Sigmoid colon (tissue), 7 donors: ENCODE measurements around the gene SERPINC1. TPM values are rescaled to one million over a fixed set of nuclear protein-coding genes. Genes with fewer than 3 reads are reported as not detected.

Source experiments
- DNase-seq: peaks from one replicate; pipeline ENCODE4 v3.0.0-alpha.2; 2019
- H3K27ac ChIP-seq, 4 donors: fragments of 200-600 bp; sonication (generic); one replicate each; pipeline ENCODE4 v1.5.1; 2016 to 2019; ENCODE audit warnings: mild to moderate bottlenecking in 1 of 4
- H3K27me3 ChIP-seq, 3 donors: fragments of 200-600 bp; sonication (generic); one replicate each; pipeline ENCODE4 v1.5.1; 2019; ENCODE audit warnings: mild to moderate bottlenecking in 1 of 3
- H3K36me3 ChIP-seq, 4 donors: fragments of 200-600 bp; sonication (generic); one replicate each; pipeline ENCODE4 v1.5.1; 2016 to 2019
- H3K4me1 ChIP-seq, 4 donors: fragments of 200-600 bp; sonication (generic); one replicate each; pipeline ENCODE4 v1.5.1; 2017 to 2019
- H3K4me3 ChIP-seq, 4 donors: fragments of 200-600 bp; sonication (generic); one replicate each; pipeline ENCODE4 v1.5.1; 2017 to 2019; ENCODE audit warnings: mild to moderate bottlenecking in 2 of 4, moderate library complexity in 1 of 4
- H3K9me3 ChIP-seq, 4 donors: fragments of 200-600 bp in 3 of 4; sonication (generic) in 3 of 4; one replicate each; pipeline versions ENCODE4 v1.5.1 to v1.6.1; 2013 to 2019
- EP300 ChIP-seq, 4 donors: sonication (generic); formaldehyde crosslinking; IDR thresholded peaks; one replicate each; pipeline ENCODE4 v1.6.1; 2017; ENCODE audit warnings: antibody characterized with exemption in 4 of 4
- POLR2A ChIP-seq, 2 donors: fragments of 450-650 bp; IDR thresholded peaks; one replicate each; pipeline ENCODE4 v1.6.1; 2016; ENCODE audit warnings: antibody characterized with exemption in 2 of 2, mild to moderate bottlenecking in 2 of 2, moderate library complexity in 2 of 2
- POLR2AphosphoS5 ChIP-seq, 4 donors: sonication (generic); formaldehyde crosslinking; IDR thresholded peaks; one replicate each; pipeline ENCODE4 v1.6.1; 2017; ENCODE audit warnings: antibody characterized with exemption in 4 of 4
- WGBS, 2 donors: extraction: QIAGEN DNeasy Blood & Tissue Kit; methylation state at CpG; one replicate each; pipeline ENCODE4 v1.1.7; 2013; 5-methylcytosine and 5-hydroxymethylcytosine counted together
- intact Hi-C: fragments of 100-400 bp; cut with DNase I; formaldehyde crosslinking; loops from one replicate; pipeline ENCODE4 v1.15.1; 2023
- polyA plus RNA-seq, 3 donors: library from polyadenylated mRNA; stranded (reverse); fragments of 200-250 nt; gene quantifications; one replicate each; pipeline ENCODE4 v1.2.3, GENCODE V29; 2013
- total RNA-seq, 4 donors: library from RNA; depleted of rRNA; stranded (reverse); fragments of >200 nt; gene quantifications; one replicate each; pipeline ENCODE4 v1.1.0, GENCODE V29; 2016
- TF ChIP-seq, protein P1 (sequence below), 4 experiments: fragments of 450-650 bp in 3 of 4; fragments of 200-600 bp in 1 of 4; IDR thresholded peaks; one replicate each; pipeline ENCODE4 v1.5.1; 2016 to 2019; ENCODE audit warnings: antibody characterized with exemption in 4 of 4, mild to moderate bottlenecking in 3 of 4, moderate library complexity in 2 of 4
- donor health status: healthy with polysubstance abuse.
- donor health status: Bipolar disorder and iron deficiency.
- donor health status: healthy.

SERPINC1 gene
- total and polyA plus RNA-seq, 7 donors: 0.10 TPM; not detected in 6

DNA sequence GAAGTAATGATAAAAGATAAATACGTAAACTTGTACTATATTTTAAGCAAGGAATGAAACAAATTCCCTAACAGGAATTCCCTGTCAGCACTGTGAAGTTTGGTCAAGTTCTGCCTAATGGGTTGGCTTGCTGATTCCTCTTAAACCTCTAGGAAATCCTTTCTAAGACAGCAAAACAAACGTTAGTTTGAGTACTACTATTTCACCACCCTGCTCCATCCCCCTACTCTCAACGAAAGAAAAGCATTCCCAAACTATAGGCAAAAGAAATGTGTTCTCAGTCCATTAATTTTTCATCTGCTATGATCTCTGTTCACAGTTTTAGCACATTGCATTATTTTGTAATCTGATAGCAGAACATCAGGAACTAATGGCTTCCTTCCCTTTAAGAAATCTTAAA is 16.1 kb downstream of the SERPINC1 start:
- no peak for DNase-seq
- Histone ChIP-seq H3K9me3 (no peaks in the 10 kb centered on the region), H3K27ac (no peak overlapping the region), H3K27me3 (no peaks in the 10 kb centered on the region), H3K4me1 (no peaks in the 10 kb centered on the region), H3K36me3 (no peaks in the 10 kb centered on the region), H3K4me3 (no peak overlapping the region)
- TF ChIP-seq POLR2A (IDR thresholded peaks at IDR 0.05) (no peak), POLR2AphosphoS5 (IDR thresholded peaks at IDR 0.05) (no peak), EP300 (IDR thresholded peaks at IDR 0.05) (no peak)
- TF ChIP-seq, protein P1, sequence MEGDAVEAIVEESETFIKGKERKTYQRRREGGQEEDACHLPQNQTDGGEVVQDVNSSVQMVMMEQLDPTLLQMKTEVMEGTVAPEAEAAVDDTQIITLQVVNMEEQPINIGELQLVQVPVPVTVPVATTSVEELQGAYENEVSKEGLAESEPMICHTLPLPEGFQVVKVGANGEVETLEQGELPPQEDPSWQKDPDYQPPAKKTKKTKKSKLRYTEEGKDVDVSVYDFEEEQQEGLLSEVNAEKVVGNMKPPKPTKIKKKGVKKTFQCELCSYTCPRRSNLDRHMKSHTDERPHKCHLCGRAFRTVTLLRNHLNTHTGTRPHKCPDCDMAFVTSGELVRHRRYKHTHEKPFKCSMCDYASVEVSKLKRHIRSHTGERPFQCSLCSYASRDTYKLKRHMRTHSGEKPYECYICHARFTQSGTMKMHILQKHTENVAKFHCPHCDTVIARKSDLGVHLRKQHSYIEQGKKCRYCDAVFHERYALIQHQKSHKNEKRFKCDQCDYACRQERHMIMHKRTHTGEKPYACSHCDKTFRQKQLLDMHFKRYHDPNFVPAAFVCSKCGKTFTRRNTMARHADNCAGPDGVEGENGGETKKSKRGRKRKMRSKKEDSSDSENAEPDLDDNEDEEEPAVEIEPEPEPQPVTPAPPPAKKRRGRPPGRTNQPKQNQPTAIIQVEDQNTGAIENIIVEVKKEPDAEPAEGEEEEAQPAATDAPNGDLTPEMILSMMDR (IDR thresholded peaks at IDR 0.05): no peak
- WGBS, 2 donors: 60 to 71% methylated on average over 3 of the region's 3 CpGs
- intact Hi-C loops: no loop called here

DNA sequence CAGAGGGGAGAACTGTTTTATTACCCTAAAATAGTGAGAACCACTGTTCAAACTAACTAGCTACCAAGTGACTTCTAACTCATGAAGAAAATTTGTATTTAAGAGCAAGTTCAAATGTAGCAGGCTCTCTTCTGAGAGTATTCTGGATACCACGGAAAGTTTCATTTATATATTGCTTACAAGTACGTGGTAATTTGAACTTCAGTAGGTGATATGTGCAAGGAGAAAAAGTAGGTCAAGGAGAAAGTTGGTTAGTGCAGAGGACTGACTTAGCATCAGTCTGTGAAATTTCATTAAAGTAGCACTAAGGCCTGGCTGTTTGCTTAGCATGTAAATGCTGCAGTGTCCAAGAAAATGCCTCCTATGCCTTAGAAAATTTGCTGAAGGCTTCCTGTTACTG is 16.7 kb downstream of the SERPINC1 start:
- TF ChIP-seq POLR2AphosphoS5 (IDR thresholded peaks at IDR 0.05) (no peak), EP300 (IDR thresholded peaks at IDR 0.05) (no peak), POLR2A (IDR thresholded peaks at IDR 0.05) (no peak)
- TF ChIP-seq, protein P1 (IDR thresholded peaks at IDR 0.05): no peak
- Histone ChIP-seq H3K4me1 (no peaks in the 10 kb centered on the region), H3K27ac (no peak overlapping the region), H3K36me3 (peaks cover 0 to 4% (median 0%) of the 10 kb centered on the region in 4 donors), H3K27me3 (no peaks in the 10 kb centered on the region), H3K4me3 (no peak overlapping the region), H3K9me3 (no peaks in the 10 kb centered on the region)
- WGBS, 2 donors: 86 to 94% methylated on average over 2 of the region's 2 CpGs
- intact Hi-C loops: no loop called here
- DNase-seq: no peak

DNA sequence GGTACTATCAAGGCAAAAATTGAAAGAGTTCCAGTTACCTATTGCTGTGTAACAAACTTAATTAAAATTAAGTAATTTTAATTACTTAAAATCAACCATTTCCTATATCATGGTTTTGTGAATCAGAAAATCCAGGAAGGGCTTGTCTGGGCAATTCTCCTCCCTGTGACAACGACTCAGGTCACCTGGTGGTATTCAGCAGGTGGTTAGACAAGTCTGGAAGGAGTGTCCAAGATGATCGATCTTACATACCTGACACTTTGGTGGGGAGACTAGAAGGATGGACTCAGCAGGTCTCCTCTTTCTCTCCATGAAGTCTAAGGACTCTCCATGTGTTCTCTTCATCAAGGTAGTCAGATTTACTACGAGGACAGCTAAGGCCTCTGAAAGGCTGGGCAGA is 22.9 kb downstream of the SERPINC1 start:
- Histone ChIP-seq H3K4me3 (no peak overlapping the region), H3K9me3 (no peaks in the 10 kb centered on the region), H3K4me1 (peaks cover 0 to 6% (median 0%) of the 10 kb centered on the region in 4 donors), H3K27ac (no peak overlapping the region), H3K27me3 (no peaks in the 10 kb centered on the region), H3K36me3 (peaks cover 0 to 9% (median 0%) of the 10 kb centered on the region in 4 donors)
- TF ChIP-seq, protein P1 (IDR thresholded peaks at IDR 0.05): no peak
- TF ChIP-seq POLR2A (IDR thresholded peaks at IDR 0.05): no peak
- TF ChIP-seq EP300 (IDR thresholded peaks at IDR 0.05): no peak
- intact Hi-C loops: no loop called here
- 70 to 78% methylated on average over 3 of the region's 3 CpGs for WGBS, 2 donors
- no peak for DNase-seq

DNA sequence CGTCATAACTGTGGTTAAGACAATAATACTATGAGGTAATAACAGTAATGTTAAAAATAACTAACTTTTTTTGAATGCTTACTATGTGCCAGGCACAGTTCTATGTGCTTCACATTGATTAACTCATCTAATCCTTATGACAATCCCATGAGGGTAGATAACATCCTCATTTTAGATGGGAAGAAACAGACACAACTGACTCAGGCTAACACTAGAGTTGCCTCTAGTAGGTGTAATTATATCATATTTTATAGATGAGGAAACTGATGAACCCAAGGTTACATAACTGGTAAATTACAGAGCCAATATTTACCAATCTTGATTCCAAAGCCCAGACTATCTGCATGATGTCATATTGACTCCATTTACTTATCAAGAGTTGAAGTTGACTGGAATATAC is 23.5 kb downstream of the SERPINC1 start:
- no peak for DNase-seq
- Histone ChIP-seq H3K4me1 (peaks cover 0 to 6% (median 0%) of the 10 kb centered on the region in 4 donors), H3K27me3 (no peaks in the 10 kb centered on the region), H3K9me3 (no peaks in the 10 kb centered on the region), H3K4me3 (no peak overlapping the region), H3K27ac (no peak overlapping the region), H3K36me3 (peaks cover 0 to 9% (median 0%) of the 10 kb centered on the region in 4 donors)
- 97% methylated on average over 1 of the region's 1 CpG for WGBS, 2 donors
- TF ChIP-seq POLR2A (IDR thresholded peaks at IDR 0.05) (no peak), EP300 (IDR thresholded peaks at IDR 0.05) (no peak), POLR2AphosphoS5 (IDR thresholded peaks at IDR 0.05) (no peak)
- intact Hi-C loops: no loop called here

DNA sequence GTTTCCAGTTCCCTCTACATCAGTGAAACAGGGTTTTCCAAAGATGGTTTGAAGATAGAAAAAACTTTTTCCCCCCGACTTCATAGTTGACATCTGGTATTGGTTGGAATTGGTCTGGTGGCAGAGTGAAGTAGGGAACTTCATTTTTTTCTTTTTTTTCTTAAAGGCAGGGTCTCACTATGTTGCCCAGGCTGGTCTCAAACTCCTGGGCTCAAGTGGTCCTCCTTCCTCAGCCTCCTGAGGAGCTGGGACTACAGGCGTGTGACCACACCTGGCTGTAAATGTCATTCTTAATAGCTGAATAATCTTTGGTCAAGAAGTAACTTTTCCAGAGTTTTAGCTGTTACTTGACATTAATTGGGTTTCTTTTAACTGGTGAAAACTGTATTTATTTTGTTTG is 27.2 kb downstream of the SERPINC1 start:
- no peak for TF ChIP-seq POLR2A (IDR thresholded peaks at IDR 0.05)
- no peak for TF ChIP-seq EP300 (IDR thresholded peaks at IDR 0.05)
- no peak for TF ChIP-seq POLR2AphosphoS5 (IDR thresholded peaks at IDR 0.05)
- TF ChIP-seq, protein P1 (IDR thresholded peaks at IDR 0.05): no peak
- H3K27ac ChIP-seq: no peak overlapping the region
- intact Hi-C loops: no loop called here
- WGBS, 2 donors: 96 to 97% methylated on average over 2 of the region's 2 CpGs
- H3K9me3 ChIP-seq: no peaks in the 10 kb centered on the region
- no peak overlapping the region for H3K4me3 ChIP-seq
- no peak for DNase-seq
- no peaks in the 10 kb centered on the region for H3K27me3 ChIP-seq
- peaks cover 0 to 30% (median 13%) of the 10 kb centered on the region in 4 donors for H3K36me3 ChIP-seq
- peaks cover 0 to 6% (median 0%) of the 10 kb centered on the region in 4 donors for H3K4me1 ChIP-seq
